Mucosa of gallbladder (tissue), 1 donor: ENCODE measurements around the gene PTPN1. TPM values are rescaled to one million over a fixed set of nuclear protein-coding genes. Genes with fewer than 3 reads are reported as not detected.
"Not testable (repeated sequence)": the region's sequence is repeated elsewhere in the genome, so short reads cannot be mapped to it uniquely, and the experiment has no call there.

ENCODE experiments used
- DNase-seq: peaks from one replicate; pipeline ENCODE4 v3.0.0-alpha.2; 2020; ENCODE audit warnings: low spot score
- total RNA-seq: library from RNA; stranded (reverse); gene quantifications from one replicate; pipeline ENCODE4 v1.2.1, GENCODE V29; 2021
- donor health status: DM: no; HTN: no; CAD: no.

Gene PTPN1
- total RNA-seq, 1 donor from 2014 or later = 24.0 TPM

GRCh38 chr20:50590348-50590664 is 80.1 kb downstream of the PTPN1 start:
- DNase-seq = no peak

GRCh38 chr20:50591233-50591852 is 81.2 kb downstream of the PTPN1 start:
- DNase-seq = no peak

GRCh38 chr20:50592282-50593004 is 82.3 kb downstream of the PTPN1 start:
- no peak for DNase-seq

- no peak for DNase-seq
Measured at GRCh38 chr20:50593005-50593335, 82.8 kb downstream of the PTPN1 start.

- no peak for DNase-seq
Measured at GRCh38 chr20:50594231-50594590, 84.0 kb downstream of the PTPN1 start.

GRCh38 chr20:50594591-50595432 is 84.6 kb downstream of the PTPN1 start:
- no peak for DNase-seq

- no peak for DNase-seq
Measured at GRCh38 chr20:50595433-50595895, 85.3 kb downstream of the PTPN1 start.

- DNase-seq = no peak
Measured at GRCh38 chr20:50595988-50596693, 86.0 kb downstream of the PTPN1 start.

GRCh38 chr20:50596694-50597021 is 86.5 kb downstream of the PTPN1 start:
- DNase-seq = no peak

GRCh38 chr20:50597406-50597969 is 87.3 kb downstream of the PTPN1 start:
- DNase-seq = no peak

- no peak for DNase-seq
Measured at GRCh38 chr20:50598074-50598473, 87.9 kb downstream of the PTPN1 start.

GRCh38 chr20:50598768-50599167 is 88.6 kb downstream of the PTPN1 start:
- not testable (repeated sequence) for DNase-seq

- DNase-seq = no peak
Measured at GRCh38 chr20:50600281-50600895, 90.2 kb downstream of the PTPN1 start.

- DNase-seq = no peak
Measured at GRCh38 chr20:50601511-50602431, 91.6 kb downstream of the PTPN1 start.

- DNase-seq = no peak
Measured at GRCh38 chr20:50602432-50603088, 92.4 kb downstream of the PTPN1 start.

- no peak for DNase-seq
Measured at GRCh38 chr20:50604451-50604850, 94.3 kb downstream of the PTPN1 start.

- DNase-seq = no peak
Measured at GRCh38 chr20:50605136-50605535, 95.0 kb downstream of the PTPN1 start.

- no peak for DNase-seq
Measured at GRCh38 chr20:50607436-50607835, 97.3 kb downstream of the PTPN1 start.

- no peak for DNase-seq
Measured at GRCh38 chr20:50607850-50608749, 97.9 kb downstream of the PTPN1 start.
